Stomach smooth muscle (tissue), 2 donors: ENCODE results near the gene MIPEP.

Experiments used
- H3K27ac ChIP-seq: one replicate; pipeline ENCODE4 v1.7.0; 2013; ENCODE audit warnings: mild to moderate bottlenecking, low read length, inconsistent platforms
- H3K27me3 ChIP-seq, 2 donors: one replicate each; pipeline ENCODE4 v1.7.0; 2013; ENCODE audit warnings: low read length in 2 of 2; ENCODE audit not compliant: insufficient read depth in 2 of 2, control insufficient read depth in 1 of 2
- H3K36me3 ChIP-seq, 2 donors: one replicate each; pipeline ENCODE4 v1.7.0; 2013; ENCODE audit warnings: low read length in 2 of 2; ENCODE audit not compliant: control insufficient read depth in 2 of 2, insufficient read depth in 2 of 2
- H3K4me1 ChIP-seq: one replicate; pipeline ENCODE4 v1.7.0; 2013; ENCODE audit warnings: low read length; ENCODE audit not compliant: control insufficient read depth, insufficient read depth
- H3K4me3 ChIP-seq, 2 donors: one replicate each; pipeline ENCODE4 v1.7.0; 2013; ENCODE audit warnings: low read length in 2 of 2
- H3K9ac ChIP-seq, 2 donors: one replicate each; pipeline ENCODE4 v1.7.0; 2013; ENCODE audit warnings: low read length in 2 of 2, mild to moderate bottlenecking in 1 of 2
- H3K9me3 ChIP-seq, 2 donors: one replicate each; pipeline ENCODE4 v1.7.0; 2013; ENCODE audit warnings: low read length in 2 of 2; ENCODE audit not compliant: control insufficient read depth in 2 of 2
- donor health status: healthy.
- donor health status: Pancreatic carcinoma.

Gene MIPEP

DNA sequence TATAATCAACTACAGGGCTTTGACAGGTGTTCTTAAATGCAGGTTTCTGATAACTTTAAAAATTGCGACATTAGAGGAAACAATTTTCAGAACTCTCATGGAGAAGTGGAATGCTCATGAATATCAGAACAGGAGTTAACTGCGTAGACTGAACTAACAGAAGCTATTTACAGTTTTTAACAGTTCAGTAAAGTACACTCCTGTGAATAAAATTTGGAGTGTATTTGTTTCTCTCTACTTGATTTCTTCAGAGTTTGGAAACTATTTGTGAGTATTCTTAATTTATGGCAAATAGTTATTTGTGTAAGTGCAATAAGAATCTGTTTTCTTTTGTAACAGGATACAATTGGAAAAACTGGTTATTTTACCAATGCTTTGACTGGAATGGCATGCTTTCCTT lies 204.6 kb downstream of the MIPEP start:
- H3K36me3 ChIP-seq = no peaks in the 10 kb centered on the region
- no peak overlapping the region for H3K4me3 ChIP-seq
- H3K9me3 ChIP-seq = no peaks in the 10 kb centered on the region
- H3K27ac ChIP-seq = no peak overlapping the region
- H3K27me3 ChIP-seq = no peaks in the 10 kb centered on the region
- H3K9ac ChIP-seq = no peak overlapping the region
- H3K4me1 ChIP-seq = no peaks in the 10 kb centered on the region

- Histone ChIP-seq H3K9me3 (no peaks in the 10 kb centered on the region), H3K36me3 (no peaks in the 10 kb centered on the region), H3K4me1 (no peaks in the 10 kb centered on the region), H3K27ac (no peak overlapping the region), H3K27me3 (no peaks in the 10 kb centered on the region), H3K4me3 (no peak overlapping the region), H3K9ac (no peak overlapping the region)
Measured at GRCh38 chr13:23683084-23683483, 206.1 kb downstream of the MIPEP start.

- Histone ChIP-seq H3K9ac (no peak overlapping the region), H3K4me1 (no peaks in the 10 kb centered on the region), H3K4me3 (no peak overlapping the region), H3K36me3 (no peaks in the 10 kb centered on the region), H3K9me3 (no peaks in the 10 kb centered on the region), H3K27me3 (no peaks in the 10 kb centered on the region), H3K27ac (no peak overlapping the region)
Measured at GRCh38 chr13:23680845-23681669, 208.1 kb downstream of the MIPEP start.
